ENCODE measurements around the gene DQX1.
"Not testable (repeated sequence)": the region's sequence is repeated elsewhere in the genome, so short reads cannot be mapped to it uniquely, and the experiment has no call there.

The DQX1 gene

GRCh38 chr2:74491648-74492544 is 34.1 kb downstream of the DQX1 start:
- DNase-seq, result no peak

- DNase-seq, result no peak
Observed at GRCh38 chr2:74489906-74490305, 36.1 kb downstream of the DQX1 start.

- DNase-seq, result no peak
Observed at GRCh38 chr2:74488643-74489481, 37.2 kb downstream of the DQX1 start.

GRCh38 chr2:74486141-74486540 is 39.9 kb downstream of the DQX1 start:
- no peak for DNase-seq

GRCh38 chr2:74483675-74484164 is 42.3 kb downstream of the DQX1 start:
- not testable (repeated sequence) for DNase-seq

- peak; percentile 95 for DNase-seq
Observed at GRCh38 chr2:74482801-74483674, 43.0 kb downstream of the DQX1 start, which contains the start of the genes CCDC142 and TTC31. CCDC142 (minus strand) TSS chr2:74482998; CDS start chr2:74482837, 161 bp downstream. TTC31 (plus strand) TSS chr2:74483081; CDS start chr2:74483096, 15 bp downstream.

GRCh38 chr2:74481961-74482800 is 43.9 kb downstream of the DQX1 start:
- no peak for DNase-seq

GRCh38 chr2:74481431-74481830 is 44.6 kb downstream of the DQX1 start:
- no peak for DNase-seq

GRCh38 chr2:74474899-74475298 is 51.1 kb downstream of the DQX1 start:
- no peak for DNase-seq

- DNase-seq, result no peak
Observed at GRCh38 chr2:74474481-74474880, 51.5 kb downstream of the DQX1 start.

GRCh38 chr2:74472945-74473258 is 53.1 kb downstream of the DQX1 start:
- no peak for DNase-seq

GRCh38 chr2:74472086-74472944 is 53.7 kb downstream of the DQX1 start, which contains the start of gene MRPL53:
MRPL53 (minus strand) TSS chr2:74472680; CDS start chr2:74472660, 20 bp downstream.
- peak; percentile 94 for DNase-seq

- DNase-seq, result no peak
Observed at GRCh38 chr2:74471332-74472065, 54.5 kb downstream of the DQX1 start.

GRCh38 chr2:74470742-74471141 is 55.3 kb downstream of the DQX1 start:
- not testable (repeated sequence) for DNase-seq

All from fibroblast of skin of right quadriceps (primary cell).